ENCODE data around the gene CDC42EP4.

The CDC42EP4 gene

GRCh38 chr17:73284354-73284753 lies 27.4 kb downstream of the CDC42EP4 start:
- Histone ChIP-seq H2AFZ (ENCODE audit: low read depth) (no peak overlapping the region), H4K20me1 (ENCODE audit: insufficient read depth) (no peaks in the 10 kb centered on the region), H3K4me1 (ENCODE audit: low read depth, poor library complexity, severe bottlenecking) (no peaks in the 10 kb centered on the region), H3K36me3 (ENCODE audit: insufficient read depth) (no peaks in the 10 kb centered on the region), H3K9ac (no peak overlapping the region), H3K27me3 (ENCODE audit: insufficient read depth, low read depth) (no peaks in the 10 kb centered on the region), H3K27ac (no peak overlapping the region), H3K4me3 (IDR thresholded peaks at IDR 0.05; ENCODE audit: insufficient read depth, low read depth, low read length) (no peak overlapping the region), H3K79me2 (ENCODE audit: insufficient read depth, low read depth) (no peaks in the 10 kb centered on the region), H3K4me2 (no peak overlapping the region)
- TF ChIP-seq, protein P1, sequence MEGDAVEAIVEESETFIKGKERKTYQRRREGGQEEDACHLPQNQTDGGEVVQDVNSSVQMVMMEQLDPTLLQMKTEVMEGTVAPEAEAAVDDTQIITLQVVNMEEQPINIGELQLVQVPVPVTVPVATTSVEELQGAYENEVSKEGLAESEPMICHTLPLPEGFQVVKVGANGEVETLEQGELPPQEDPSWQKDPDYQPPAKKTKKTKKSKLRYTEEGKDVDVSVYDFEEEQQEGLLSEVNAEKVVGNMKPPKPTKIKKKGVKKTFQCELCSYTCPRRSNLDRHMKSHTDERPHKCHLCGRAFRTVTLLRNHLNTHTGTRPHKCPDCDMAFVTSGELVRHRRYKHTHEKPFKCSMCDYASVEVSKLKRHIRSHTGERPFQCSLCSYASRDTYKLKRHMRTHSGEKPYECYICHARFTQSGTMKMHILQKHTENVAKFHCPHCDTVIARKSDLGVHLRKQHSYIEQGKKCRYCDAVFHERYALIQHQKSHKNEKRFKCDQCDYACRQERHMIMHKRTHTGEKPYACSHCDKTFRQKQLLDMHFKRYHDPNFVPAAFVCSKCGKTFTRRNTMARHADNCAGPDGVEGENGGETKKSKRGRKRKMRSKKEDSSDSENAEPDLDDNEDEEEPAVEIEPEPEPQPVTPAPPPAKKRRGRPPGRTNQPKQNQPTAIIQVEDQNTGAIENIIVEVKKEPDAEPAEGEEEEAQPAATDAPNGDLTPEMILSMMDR (conservative IDR thresholded peaks at IDR 0.05; ENCODE audit: low read depth, low read length): no peak

- H3K4me3 ChIP-seq (IDR thresholded peaks at IDR 0.05; ENCODE audit: insufficient read depth, low read depth, low read length): no peak overlapping the region
- H3K4me1 ChIP-seq (ENCODE audit: low read depth, poor library complexity, severe bottlenecking): no peaks in the 10 kb centered on the region
- H3K79me2 ChIP-seq (ENCODE audit: insufficient read depth, low read depth): no peaks in the 10 kb centered on the region
- no peaks in the 10 kb centered on the region for H3K27me3 ChIP-seq (ENCODE audit: insufficient read depth, low read depth)
- no peak overlapping the region for H3K9ac ChIP-seq
- TF ChIP-seq, protein P1 (conservative IDR thresholded peaks at IDR 0.05; ENCODE audit: low read depth, low read length): no peak
- H3K27ac ChIP-seq: no peak overlapping the region
- H3K36me3 ChIP-seq (ENCODE audit: insufficient read depth): no peaks in the 10 kb centered on the region
- H3K4me2 ChIP-seq: no peak overlapping the region
- no peak overlapping the region for H2AFZ ChIP-seq (ENCODE audit: low read depth)
- H4K20me1 ChIP-seq (ENCODE audit: insufficient read depth): no peaks in the 10 kb centered on the region
These were observed 27.9 kb downstream of the CDC42EP4 start for GRCh38 chr17:73283841-73284282.

DNA sequence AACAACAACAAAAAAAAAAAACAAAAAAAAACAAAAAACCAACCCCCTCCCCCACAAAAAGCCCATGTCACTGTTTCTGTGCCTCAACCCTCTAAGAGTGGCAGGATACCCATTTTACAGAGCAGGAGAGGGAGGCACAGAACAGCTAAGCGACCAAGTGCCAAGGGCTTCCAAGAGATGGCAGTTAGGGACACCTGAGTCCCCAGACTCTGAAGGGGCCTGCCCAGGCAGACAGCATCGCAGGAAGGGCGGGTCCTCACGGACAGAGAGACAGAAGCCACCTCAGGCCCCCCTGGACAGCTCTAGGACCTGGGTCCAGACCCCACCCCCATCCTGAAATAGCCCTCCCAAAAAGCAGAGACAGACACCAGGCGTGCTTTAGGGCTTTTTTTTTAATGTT lies 28.6 kb downstream of the CDC42EP4 start:
- no peaks in the 10 kb centered on the region for H4K20me1 ChIP-seq (ENCODE audit: insufficient read depth)
- H3K79me2 ChIP-seq (ENCODE audit: insufficient read depth, low read depth): no peaks in the 10 kb centered on the region
- no peak overlapping the region for H3K4me3 ChIP-seq (IDR thresholded peaks at IDR 0.05; ENCODE audit: insufficient read depth, low read depth, low read length)
- no peak overlapping the region for H2AFZ ChIP-seq (ENCODE audit: low read depth)
- no peak overlapping the region for H3K9ac ChIP-seq
- no peaks in the 10 kb centered on the region for H3K27me3 ChIP-seq (ENCODE audit: insufficient read depth, low read depth)
- no peaks in the 10 kb centered on the region for H3K4me1 ChIP-seq (ENCODE audit: low read depth, poor library complexity, severe bottlenecking)
- TF ChIP-seq, protein P1 (conservative IDR thresholded peaks at IDR 0.05; ENCODE audit: low read depth, low read length): no peak
- H3K4me2 ChIP-seq: no peak overlapping the region
- no peaks in the 10 kb centered on the region for H3K36me3 ChIP-seq (ENCODE audit: insufficient read depth)
- H3K27ac ChIP-seq: no peak overlapping the region

- Histone ChIP-seq H2AFZ (ENCODE audit: low read depth) (no peak overlapping the region), H3K36me3 (ENCODE audit: insufficient read depth) (no peaks in the 10 kb centered on the region), H3K4me2 (no peak overlapping the region), H3K27me3 (ENCODE audit: insufficient read depth, low read depth) (no peaks in the 10 kb centered on the region), H4K20me1 (ENCODE audit: insufficient read depth) (no peaks in the 10 kb centered on the region), H3K4me1 (ENCODE audit: low read depth, poor library complexity, severe bottlenecking) (no peaks in the 10 kb centered on the region), H3K27ac (no peak overlapping the region), H3K9ac (no peak overlapping the region), H3K4me3 (IDR thresholded peaks at IDR 0.05; ENCODE audit: insufficient read depth, low read depth, low read length) (no peak overlapping the region), H3K79me2 (ENCODE audit: insufficient read depth, low read depth) (no peaks in the 10 kb centered on the region)
- TF ChIP-seq, protein P1 (conservative IDR thresholded peaks at IDR 0.05; ENCODE audit: low read depth, low read length): no peak
These were observed 29.2 kb downstream of the CDC42EP4 start for GRCh38 chr17:73282629-73283028.

All from KMS-11 (cell line).